Measurements from ENCODE around the gene STIL. TPM values are rescaled to one million over a fixed set of nuclear protein-coding genes. Genes with fewer than 3 reads are reported as not detected.

STIL gene
- total and polyA plus RNA-seq, 2 of the 13 experiments (the other 11 are each of a cell fraction or from before 2014, with no cell fraction given) = 13.7 to 18.6 TPM

DNA sequence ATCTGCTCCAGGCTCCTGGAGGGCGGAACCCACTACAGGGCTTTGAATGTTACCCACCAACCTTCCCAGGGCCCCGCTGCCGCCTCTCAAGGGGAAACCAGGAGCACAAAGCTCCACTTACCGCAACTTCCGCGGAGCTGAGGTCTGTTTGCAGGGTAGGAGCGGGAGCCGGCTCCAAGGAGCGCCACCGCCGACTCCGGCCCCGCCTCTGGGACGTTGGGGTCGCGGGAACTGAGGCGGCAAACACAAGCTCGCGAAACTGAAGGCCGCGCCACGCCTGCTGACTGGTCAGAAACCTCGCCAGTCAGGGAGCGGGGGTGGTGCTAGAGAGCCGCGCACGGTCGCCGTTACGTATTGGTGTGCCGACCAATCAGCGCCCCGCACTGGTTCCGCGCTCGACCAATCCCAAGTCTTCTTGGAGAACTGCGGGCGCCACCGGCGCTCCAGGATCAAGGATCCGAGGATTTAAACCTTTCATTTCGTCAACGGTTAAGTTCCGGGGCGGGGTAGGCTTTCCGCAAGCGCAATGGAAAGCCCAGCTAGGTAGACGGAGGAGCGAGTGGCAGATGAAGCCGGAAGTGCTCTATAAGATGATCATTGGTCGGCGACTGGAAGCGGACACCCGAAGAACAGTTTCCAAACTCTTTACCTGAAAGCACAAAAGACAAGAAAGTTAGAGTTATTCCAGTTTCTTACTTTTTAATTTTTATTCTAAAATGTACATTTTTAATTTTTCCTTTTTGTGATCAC, at the start of gene STIL (continued):
- TF ChIP-seq NBN (conservative IDR thresholded peaks at IDR 0.05) = no peak
- TF ChIP-seq DR1 (CRISPR knock-in tag; IDR thresholded peaks at IDR 0.05) = no peak
- peak; percentile 98 for TF ChIP-seq NFYB (CRISPR knock-in tag; IDR thresholded peaks at IDR 0.05)
- TF ChIP-seq ZNF350 (CRISPR knock-in tag; IDR thresholded peaks at IDR 0.05; ENCODE audit: borderline replicate concordance, low read depth) = peak; percentile 88
- TF ChIP-seq ZNF746 (CRISPR knock-in tag; IDR thresholded peaks at IDR 0.05) = no peak
- peak; percentile 60 for TF ChIP-seq HDAC2 (CRISPR knock-in tag; IDR thresholded peaks at IDR 0.05)
- no peak for TF ChIP-seq SRSF9 (IDR thresholded peaks at IDR 0.05; ENCODE audit: borderline replicate concordance, insufficient read depth, low read depth, low read length, poor library complexity, severe bottlenecking)
- no peak for TF ChIP-seq SOX6 (IDR thresholded peaks at IDR 0.05)
- no peak for TF ChIP-seq SOX6 (CRISPR knock-in tag; IDR thresholded peaks at IDR 0.05)
- TF ChIP-seq XRCC5 (optimal IDR thresholded peaks at IDR 0.05; ENCODE audit: low read length) = peak; percentile 42
- TF ChIP-seq MXD4 (CRISPR knock-in tag; IDR thresholded peaks at IDR 0.05) = peak; percentile 78
- TF ChIP-seq RAD21 (CRISPR knock-in tag; IDR thresholded peaks at IDR 0.05) = 0 out of 2 replicates have a peak, but pooled peaks have one; percentile 19
- TF ChIP-seq, protein P1, sequence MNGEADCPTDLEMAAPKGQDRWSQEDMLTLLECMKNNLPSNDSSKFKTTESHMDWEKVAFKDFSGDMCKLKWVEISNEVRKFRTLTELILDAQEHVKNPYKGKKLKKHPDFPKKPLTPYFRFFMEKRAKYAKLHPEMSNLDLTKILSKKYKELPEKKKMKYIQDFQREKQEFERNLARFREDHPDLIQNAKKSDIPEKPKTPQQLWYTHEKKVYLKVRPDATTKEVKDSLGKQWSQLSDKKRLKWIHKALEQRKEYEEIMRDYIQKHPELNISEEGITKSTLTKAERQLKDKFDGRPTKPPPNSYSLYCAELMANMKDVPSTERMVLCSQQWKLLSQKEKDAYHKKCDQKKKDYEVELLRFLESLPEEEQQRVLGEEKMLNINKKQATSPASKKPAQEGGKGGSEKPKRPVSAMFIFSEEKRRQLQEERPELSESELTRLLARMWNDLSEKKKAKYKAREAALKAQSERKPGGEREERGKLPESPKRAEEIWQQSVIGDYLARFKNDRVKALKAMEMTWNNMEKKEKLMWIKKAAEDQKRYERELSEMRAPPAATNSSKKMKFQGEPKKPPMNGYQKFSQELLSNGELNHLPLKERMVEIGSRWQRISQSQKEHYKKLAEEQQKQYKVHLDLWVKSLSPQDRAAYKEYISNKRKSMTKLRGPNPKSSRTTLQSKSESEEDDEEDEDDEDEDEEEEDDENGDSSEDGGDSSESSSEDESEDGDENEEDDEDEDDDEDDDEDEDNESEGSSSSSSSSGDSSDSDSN (CRISPR knock-in tag; IDR thresholded peaks at IDR 0.05) = peak; percentile 73; the same call in 1 of the 2 replicates
- TF ChIP-seq KDM5B (CRISPR knock-in tag; IDR thresholded peaks at IDR 0.05; ENCODE audit: borderline replicate concordance) = peak; percentile 81
- peak; percentile 97 for TF ChIP-seq SIN3B (IDR thresholded peaks at IDR 0.05; ENCODE audit: low read length)
- no peak for TF ChIP-seq ATAD3A (CRISPR knock-in tag; IDR thresholded peaks at IDR 0.05)
- peak; percentile 49; the same call in 1 of the 2 replicates for TF ChIP-seq SP5 (CRISPR knock-in tag; IDR thresholded peaks at IDR 0.05; ENCODE audit: borderline replicate concordance, low read depth)
- TF ChIP-seq, protein P2, sequence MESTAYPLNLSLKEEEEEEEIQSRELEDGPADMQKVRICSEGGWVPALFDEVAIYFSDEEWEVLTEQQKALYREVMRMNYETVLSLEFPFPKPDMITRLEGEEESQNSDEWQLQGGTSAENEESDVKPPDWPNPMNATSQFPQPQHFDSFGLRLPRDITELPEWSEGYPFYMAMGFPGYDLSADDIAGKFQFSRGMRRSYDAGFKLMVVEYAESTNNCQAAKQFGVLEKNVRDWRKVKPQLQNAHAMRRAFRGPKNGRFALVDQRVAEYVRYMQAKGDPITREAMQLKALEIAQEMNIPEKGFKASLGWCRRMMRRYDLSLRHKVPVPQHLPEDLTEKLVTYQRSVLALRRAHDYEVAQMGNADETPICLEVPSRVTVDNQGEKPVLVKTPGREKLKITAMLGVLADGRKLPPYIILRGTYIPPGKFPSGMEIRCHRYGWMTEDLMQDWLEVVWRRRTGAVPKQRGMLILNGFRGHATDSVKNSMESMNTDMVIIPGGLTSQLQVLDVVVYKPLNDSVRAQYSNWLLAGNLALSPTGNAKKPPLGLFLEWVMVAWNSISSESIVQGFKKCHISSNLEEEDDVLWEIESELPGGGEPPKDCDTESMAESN (CRISPR knock-in tag; conservative IDR thresholded peaks at IDR 0.05) = peak; percentile 78
- peak; percentile 76 for TF ChIP-seq RFXAP (CRISPR knock-in tag; IDR thresholded peaks at IDR 0.05; ENCODE audit: borderline replicate concordance)
- peak; percentile 73; the same call in 1 of the 2 replicates for TF ChIP-seq ZNF788 (CRISPR knock-in tag; IDR thresholded peaks at IDR 0.05; ENCODE audit: borderline replicate concordance)
- TF ChIP-seq, protein P3, sequence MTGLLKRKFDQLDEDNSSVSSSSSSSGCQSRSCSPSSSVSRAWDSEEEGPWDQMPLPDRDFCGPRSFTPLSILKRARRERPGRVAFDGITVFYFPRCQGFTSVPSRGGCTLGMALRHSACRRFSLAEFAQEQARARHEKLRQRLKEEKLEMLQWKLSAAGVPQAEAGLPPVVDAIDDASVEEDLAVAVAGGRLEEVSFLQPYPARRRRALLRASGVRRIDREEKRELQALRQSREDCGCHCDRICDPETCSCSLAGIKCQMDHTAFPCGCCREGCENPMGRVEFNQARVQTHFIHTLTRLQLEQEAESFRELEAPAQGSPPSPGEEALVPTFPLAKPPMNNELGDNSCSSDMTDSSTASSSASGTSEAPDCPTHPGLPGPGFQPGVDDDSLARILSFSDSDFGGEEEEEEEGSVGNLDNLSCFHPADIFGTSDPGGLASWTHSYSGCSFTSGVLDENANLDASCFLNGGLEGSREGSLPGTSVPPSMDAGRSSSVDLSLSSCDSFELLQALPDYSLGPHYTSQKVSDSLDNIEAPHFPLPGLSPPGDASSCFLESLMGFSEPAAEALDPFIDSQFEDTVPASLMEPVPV (CRISPR knock-in tag; IDR thresholded peaks at IDR 0.05) = peak; percentile 95
- peak; percentile 98 for TF ChIP-seq NFYC (CRISPR knock-in tag; IDR thresholded peaks at IDR 0.05)
- TF ChIP-seq JDP2 (CRISPR knock-in tag; IDR thresholded peaks at IDR 0.05; ENCODE audit: borderline replicate concordance) = 0 out of 2 replicates have a peak, but pooled peaks have one; percentile 27
- TF ChIP-seq HDAC1 (CRISPR knock-in tag; IDR thresholded peaks at IDR 0.05) = peak; percentile 99
- TF ChIP-seq TBX2 (CRISPR knock-in tag; IDR thresholded peaks at IDR 0.05; ENCODE audit: borderline replicate concordance) = peak; percentile 85
- TF ChIP-seq YEATS2 (CRISPR knock-in tag; IDR thresholded peaks at IDR 0.05; ENCODE audit: borderline replicate concordance) = peak; percentile 72; the same call in 1 of the 2 replicates

All from HepG2 (cell line).